H1 (cell line): ENCODE measurements around the gene RPS27. TPM values are rescaled to one million over a fixed set of nuclear protein-coding genes. Genes with fewer than 3 reads are reported as not detected.

ENCODE experiments used
- microRNA-seq, 2 experiments: library from miRNA; unstranded; fragments of <30 nt; microRNA quantifications; one replicate each; pipeline versions ENCODE4 to v1.2.0, GENCODE V29; 2016 to 2020; ENCODE audit warnings: borderline microRNAs expressed in 2 of 2, borderline number of aligned reads in 2 of 2, borderline replicate concordance in 1 of 2
- polyA plus RNA-seq, 7 experiments: library from polyadenylated mRNA; depleted of rRNA in 3 of 7; stranded (reverse) in 5 of 7; unstranded in 2 of 7; fragments of >200 nt in 5 of 7; fragments of 200-250 nt in 2 of 7; gene quantifications; 1 replicate in 5 of 7; 2 replicates in 1 of 7; 4 replicates in 1 of 7; pipeline versions ENCODE4 v1.2.1 to v1.2.3, GENCODE V29; 2011 to 2013; ENCODE audit warnings: missing spikeins in 2 of 7, mixed read lengths in 2 of 7
- small RNA-seq: library from polyadenylated mRNA; stranded (forward); fragments of <200 nt; extraction: miRNeasy Mini kit (QIAGEN cat#:217004); gene quantifications from one replicate; pipeline ENCODE3, GENCODE V24; 2013; ENCODE audit not compliant: insufficient read depth
- total RNA-seq: library from RNA; stranded (reverse); fragmentation: NEBNext Ultra II Directional; extraction: Animal tissue kit (Norgen Biotek cat#: 25700); gene quantifications from 2 replicates; pipeline ENCODE4 v1.2.1, GENCODE V29; 2021

The RPS27 gene
- total and polyA plus RNA-seq, 2 of the 8 experiments (the other 6 are each of a cell fraction or from before 2014, with no cell fraction given): 1,810 to 3,155 TPM

Small RNA genes lying within 50 kb of the gene (microRNA-seq; reads per million reads assigned to microRNA genes)
- gene MIR6737: 0.20 to 0.46 reads per million in 2 experiments

Small RNA genes lying within 50 kb of the gene (small RNA-seq; reads per million reads assigned to genes)
- gene MIR6737 (2.2 reads per million, percentile 22 among the genes with 10 or more reads in this experiment), gene RNU6-179P (not detected)

Other genes starting within 250 kb of the RPS27 start
- gene SLC27A3, start 215.4 kb upstream of the RPS27 start, total RNA-seq: 29.4 and 39.1 TPM in 2 replicates
- gene SLC27A3, start 215.4 kb upstream of the RPS27 start, polyA plus RNA-seq (2011; rRNA removed): 40.1 and 51.2 TPM in 2 replicates
- 39.1 and 41.5 TPM in 2 replicates for gene GATAD2B, start 67.8 kb upstream of the RPS27 start, total RNA-seq
- 8.4 and 9.6 TPM in 2 replicates for gene GATAD2B, start 67.8 kb upstream of the RPS27 start, polyA plus RNA-seq (2011; rRNA removed)
- gene DENND4B, start 44.0 kb upstream of the RPS27 start, total RNA-seq: 61.1 and 62.8 TPM in 2 replicates
- gene DENND4B, start 44.0 kb upstream of the RPS27 start, polyA plus RNA-seq (2011; rRNA removed): 45.6 and 80.8 TPM in 2 replicates
- gene CRTC2, start 32.1 kb upstream of the RPS27 start, total RNA-seq: 28.6 and 33.7 TPM in 2 replicates
- gene CRTC2, start 32.1 kb upstream of the RPS27 start, polyA plus RNA-seq (2011; rRNA removed): 34.3 and 38.8 TPM in 2 replicates
- 238 and 244 TPM in 2 replicates for gene SLC39A1, start 27.2 kb upstream of the RPS27 start, total RNA-seq
- gene SLC39A1, start 27.2 kb upstream of the RPS27 start, polyA plus RNA-seq (2011; rRNA removed): 318 and 337 TPM in 2 replicates
- gene CREB3L4, start 22.9 kb upstream of the RPS27 start, total RNA-seq: 34.4 and 37.2 TPM in 2 replicates
- 50.2 and 54.0 TPM in 2 replicates for gene CREB3L4, start 22.9 kb upstream of the RPS27 start, polyA plus RNA-seq (2011; rRNA removed)
- gene JTB, start 13.1 kb upstream of the RPS27 start, total RNA-seq: 91.1 and 93.0 TPM in 2 replicates
- gene JTB, start 13.1 kb upstream of the RPS27 start, polyA plus RNA-seq (2011; rRNA removed): 122 and 136 TPM in 2 replicates
- gene RAB13, start 4.4 kb upstream of the RPS27 start, total RNA-seq: 157 TPM in 2 replicates
- gene RAB13, start 4.4 kb upstream of the RPS27 start, polyA plus RNA-seq (2011; rRNA removed): 65.7 and 70.5 TPM in 2 replicates
- not detected in 2 replicates for gene NUP210L, start 164.3 kb downstream of the RPS27 start, total RNA-seq
- gene NUP210L, start 164.3 kb downstream of the RPS27 start, polyA plus RNA-seq (2011; rRNA removed): not detected in 2 replicates
- 572 and 586 TPM in 2 replicates for gene TPM3, start 201.3 kb downstream of the RPS27 start, total RNA-seq
- gene TPM3, start 201.3 kb downstream of the RPS27 start, polyA plus RNA-seq (2011; rRNA removed): 213 and 278 TPM in 2 replicates
- not detected in 2 replicates for gene CFAP141, start 215.6 kb downstream of the RPS27 start, total RNA-seq
- gene CFAP141, start 215.6 kb downstream of the RPS27 start, polyA plus RNA-seq (2011; rRNA removed): not detected in 2 replicates
- 253 and 254 TPM in 2 replicates for gene UBAP2L, start 230.2 kb downstream of the RPS27 start, total RNA-seq
- gene UBAP2L, start 230.2 kb downstream of the RPS27 start, polyA plus RNA-seq (2011; rRNA removed): 303 and 349 TPM in 2 replicates